GM21723 (cell line): ENCODE results near the gene ZNF628.

Experiments
- ATAC-seq: cut with Tn5 transposase; IDR thresholded peaks from one replicate; pipeline ENCODE4 v1.9.1; 2021; ENCODE audit warnings: mild to moderate bottlenecking, moderate library complexity; ENCODE audit not compliant: unreplicated experiment

Gene ZNF628

GRCh38 chr19:55464662-55465054 is 11.8 kb upstream of the ZNF628 start, which contains the start of gene C19orf85:
Gene C19orf85 (minus strand): TSS chr19:55464751. CDS start chr19:55464554, 197 bp downstream.
- no peak for ATAC-seq

GRCh38 chr19:55465460-55466240 is 10.8 kb upstream of the ZNF628 start:
- ATAC-seq, result no peak

- ATAC-seq, result no peak
Measured at GRCh38 chr19:55466241-55466614, 10.2 kb upstream of the ZNF628 start.

- peak; percentile 62 for ATAC-seq
Measured at GRCh38 chr19:55467236-55468053, 9.0 kb upstream of the ZNF628 start.

GRCh38 chr19:55468054-55468393 is 8.4 kb upstream of the ZNF628 start:
- no peak for ATAC-seq

GRCh38 chr19:55471266-55471665 is 5.2 kb upstream of the ZNF628 start:
- ATAC-seq, result no peak

GRCh38 chr19:55472463-55472862 is 4.0 kb upstream of the ZNF628 start:
- ATAC-seq, result no peak

- no peak for ATAC-seq
Measured at GRCh38 chr19:55473225-55474012, 3.0 kb upstream of the ZNF628 start.

- ATAC-seq, result no peak
Measured at GRCh38 chr19:55474269-55475265, 1.9 kb upstream of the ZNF628 start.

GRCh38 chr19:55477905-55478304 is 1.5 kb downstream of the ZNF628 start:
- no peak for ATAC-seq

GRCh38 chr19:55478364-55478763 is 1.9 kb downstream of the ZNF628 start:
- ATAC-seq, result no peak

GRCh38 chr19:55479045-55479444 is 2.6 kb downstream of the ZNF628 start:
- ATAC-seq, result no peak

GRCh38 chr19:55479451-55480230 is 3.2 kb downstream of the ZNF628 start:
- no peak for ATAC-seq

- ATAC-seq, result no peak
Measured at GRCh38 chr19:55481148-55481793, 4.9 kb downstream of the ZNF628 start.

GRCh38 chr19:55481794-55482155 is 5.4 kb downstream of the ZNF628 start:
- no peak for ATAC-seq

- no peak for ATAC-seq
Measured at GRCh38 chr19:55482156-55482961, 5.9 kb downstream of the ZNF628 start.

GRCh38 chr19:55482967-55483705 is 6.7 kb downstream of the ZNF628 start:
- ATAC-seq, result no peak
